Suppressor macrophage treated with lipopolysaccharide for 4 hours (primary cell): ENCODE results near the gene PAM16.

Experiments used
- DNase-seq: peaks from one replicate; pipeline ENCODE4 v3.0.0-alpha.2; 2020

Gene PAM16

DNA sequence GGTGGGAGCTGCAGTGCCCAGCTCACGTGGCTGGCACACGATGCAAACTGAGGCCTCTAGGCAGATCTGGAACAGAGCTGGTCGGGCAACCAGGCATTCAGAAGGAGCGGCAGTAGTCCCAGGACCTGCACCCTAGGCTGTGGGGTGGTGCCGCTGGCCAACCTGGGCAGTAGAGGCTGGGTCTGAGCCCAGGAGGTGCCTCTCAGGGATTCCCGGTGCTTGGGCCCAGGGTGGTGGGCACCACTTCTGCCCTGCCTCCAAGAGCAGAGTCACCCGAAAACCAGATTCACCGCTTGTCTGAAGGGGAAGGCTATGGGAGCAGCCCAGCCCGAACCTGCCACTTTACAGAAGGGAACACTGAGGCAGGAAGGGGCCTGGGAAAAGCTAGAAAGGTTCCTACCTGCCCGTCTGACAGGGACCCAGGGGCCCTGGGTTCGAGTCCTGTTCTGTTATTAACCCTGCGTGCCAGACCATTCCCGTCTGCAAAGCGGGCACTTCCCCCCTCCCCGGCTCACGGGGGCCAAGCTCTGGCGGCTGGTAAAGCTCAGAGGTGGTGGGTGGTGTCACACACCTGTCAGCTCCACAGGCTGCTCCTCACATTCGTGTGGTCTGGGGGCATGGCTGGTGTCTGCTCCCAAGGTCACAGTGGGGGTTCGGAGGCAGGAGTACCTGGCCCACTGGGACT, 18.4 kb downstream of the PAM16 start:
- DNase-seq = no peak

DNA sequence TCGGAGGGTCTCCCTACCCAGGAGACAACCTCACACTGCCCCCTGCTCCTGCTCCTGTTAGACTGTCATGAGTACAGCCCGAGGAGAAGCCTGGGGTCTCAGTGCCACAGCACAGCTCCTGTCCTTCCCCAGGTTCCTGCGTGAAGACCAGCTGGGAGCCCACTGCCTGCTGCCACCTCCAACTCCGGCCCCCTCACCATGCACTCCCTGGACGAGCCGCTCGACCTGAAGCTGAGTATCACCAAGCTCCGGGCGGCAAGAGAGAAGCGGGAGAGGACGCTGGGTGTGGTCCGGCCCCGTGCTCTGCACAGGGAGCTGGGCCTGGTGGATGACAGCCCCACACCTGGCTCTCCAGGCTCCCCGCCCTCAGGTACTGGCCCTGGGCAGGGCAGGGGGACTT, 19.0 kb downstream of the PAM16 start:
- no peak for DNase-seq

- peak; percentile 85 for DNase-seq
Observed at GRCh38 chr16:4330277-4330874, 20.7 kb downstream of the PAM16 start.

- no peak for DNase-seq
Observed at GRCh38 chr16:4328782-4329775, 22.0 kb downstream of the PAM16 start.

DNA sequence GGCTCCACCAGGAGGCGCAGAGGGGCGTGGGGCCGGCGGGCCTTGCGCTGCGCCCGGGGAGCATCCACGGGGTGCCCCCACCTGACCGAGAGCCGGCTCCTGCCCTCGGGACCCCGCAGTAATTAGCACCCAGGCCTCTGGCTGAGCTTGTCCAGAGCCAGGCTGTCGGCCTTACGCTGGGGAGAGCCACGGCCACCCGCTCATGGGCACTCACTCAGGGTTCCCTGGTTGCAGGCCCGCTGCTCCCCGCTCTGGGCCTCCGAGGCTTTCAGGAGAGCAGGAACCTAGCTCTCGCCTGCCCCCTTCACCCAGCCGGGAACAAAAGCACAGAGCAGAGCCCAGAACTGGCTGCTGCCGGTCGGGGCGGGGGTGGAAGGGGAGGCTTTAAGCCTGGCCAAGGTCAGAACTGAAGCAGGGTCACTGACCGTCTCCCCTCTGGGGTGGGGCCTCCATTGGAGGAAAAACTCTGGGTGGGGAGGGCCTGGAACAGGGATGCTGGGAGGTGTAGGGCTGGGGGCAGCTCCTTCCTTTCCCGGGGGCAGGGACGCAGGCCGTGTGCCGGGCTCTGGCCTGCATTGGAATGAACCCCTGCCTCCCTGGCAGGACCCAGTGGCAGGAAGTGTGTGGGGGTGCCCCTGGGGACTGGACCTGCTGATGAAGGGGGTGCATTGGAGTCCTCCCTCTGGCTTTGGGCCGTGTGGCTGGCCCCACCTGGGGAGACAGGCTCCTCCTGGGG, 22.9 kb downstream of the PAM16 start:
- DNase-seq = peak; percentile 74

DNA sequence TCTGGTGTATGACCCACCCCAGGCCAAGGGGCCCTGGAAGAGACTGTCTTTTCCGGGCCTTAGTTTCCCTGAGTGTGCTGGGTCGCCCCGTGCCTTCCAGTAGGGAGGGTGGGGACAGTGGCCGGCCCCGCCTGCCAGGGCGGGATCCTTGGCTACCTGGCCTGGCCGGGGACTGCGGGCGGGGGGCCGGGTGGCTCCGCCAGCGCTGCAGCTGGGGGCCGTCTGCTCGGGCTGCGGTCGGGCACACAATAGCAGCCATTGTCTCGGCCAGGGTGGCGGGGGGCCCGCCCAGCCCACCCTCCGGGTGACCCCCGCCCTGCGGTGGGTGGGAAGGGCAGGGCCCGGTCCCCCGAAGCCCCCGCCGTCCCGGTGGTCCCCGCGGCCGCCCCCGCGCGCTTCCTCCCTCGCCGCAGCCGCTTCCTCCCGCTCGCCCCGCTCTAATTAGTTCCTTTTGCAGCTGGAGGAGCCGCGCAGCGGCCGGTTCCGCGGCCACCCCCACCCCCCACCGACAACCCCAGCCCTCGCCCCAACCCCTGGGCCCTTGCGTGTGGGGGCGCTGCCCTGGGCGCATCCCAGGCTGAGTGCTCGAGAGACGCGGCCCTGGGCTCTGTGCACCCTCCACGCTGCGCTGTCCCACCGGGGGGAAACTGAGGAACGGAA, 23.6 kb downstream of the PAM16 start:
- peak; percentile 15 for DNase-seq

- DNase-seq = peak; percentile 85
Observed at GRCh38 chr16:4325253-4325758, 25.8 kb downstream of the PAM16 start.

- DNase-seq = no peak
Observed at GRCh38 chr16:4324492-4325252, 26.4 kb downstream of the PAM16 start.

GRCh38 chr16:4323845-4324488, 27.2 kb downstream of the PAM16 start:
- DNase-seq = no peak

GRCh38 chr16:4323071-4323844, 27.9 kb downstream of the PAM16 start:
- DNase-seq = no peak

DNA sequence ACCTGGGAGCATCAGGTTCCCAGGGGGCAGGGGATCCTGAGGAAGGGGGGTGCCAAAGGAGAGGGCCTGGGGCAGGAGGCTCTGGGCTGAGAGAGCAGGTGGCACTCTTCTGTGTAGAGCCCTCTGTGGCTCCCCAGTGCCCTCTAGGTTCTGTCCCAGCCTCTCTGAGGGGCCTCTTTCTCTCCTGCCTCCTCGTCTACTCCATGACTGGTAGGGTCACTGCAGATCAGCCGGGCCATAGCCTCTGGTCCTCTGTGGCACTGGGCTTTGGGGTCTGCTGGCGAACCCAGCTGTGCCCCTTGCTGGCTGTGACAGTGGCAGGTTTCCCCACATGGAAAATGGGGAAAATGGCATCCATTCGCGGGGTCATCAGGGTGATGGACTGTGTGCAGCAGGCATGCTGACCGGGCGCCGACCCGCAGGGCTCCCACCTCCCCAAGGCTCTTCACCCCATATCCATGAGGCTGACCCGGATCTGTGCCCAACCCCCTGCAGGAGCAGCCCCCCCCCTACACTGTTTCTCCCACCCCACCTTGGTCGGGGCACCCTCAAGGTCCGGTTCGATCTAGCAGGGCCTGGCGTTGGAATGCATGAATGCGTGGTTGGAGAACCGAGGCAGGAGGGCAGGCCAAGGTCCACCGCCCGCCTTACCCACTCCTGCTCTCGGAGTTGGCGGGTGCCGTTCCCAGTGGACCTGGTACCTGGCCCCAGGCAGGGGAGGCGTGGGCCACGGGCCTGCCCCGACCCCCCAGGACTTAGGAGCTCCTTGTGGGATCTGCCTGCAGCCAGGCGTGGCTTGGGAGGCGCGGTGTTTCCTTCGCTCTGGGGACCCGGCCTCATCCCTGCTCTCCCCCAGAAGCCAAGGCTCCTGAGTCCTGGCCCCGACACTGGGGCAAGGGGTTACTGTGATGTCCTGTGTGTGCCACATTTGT, 28.7 kb downstream of the PAM16 start:
- DNase-seq = no peak

GRCh38 chr16:4321286-4322120, 29.6 kb downstream of the PAM16 start:
- DNase-seq = no peak

DNA sequence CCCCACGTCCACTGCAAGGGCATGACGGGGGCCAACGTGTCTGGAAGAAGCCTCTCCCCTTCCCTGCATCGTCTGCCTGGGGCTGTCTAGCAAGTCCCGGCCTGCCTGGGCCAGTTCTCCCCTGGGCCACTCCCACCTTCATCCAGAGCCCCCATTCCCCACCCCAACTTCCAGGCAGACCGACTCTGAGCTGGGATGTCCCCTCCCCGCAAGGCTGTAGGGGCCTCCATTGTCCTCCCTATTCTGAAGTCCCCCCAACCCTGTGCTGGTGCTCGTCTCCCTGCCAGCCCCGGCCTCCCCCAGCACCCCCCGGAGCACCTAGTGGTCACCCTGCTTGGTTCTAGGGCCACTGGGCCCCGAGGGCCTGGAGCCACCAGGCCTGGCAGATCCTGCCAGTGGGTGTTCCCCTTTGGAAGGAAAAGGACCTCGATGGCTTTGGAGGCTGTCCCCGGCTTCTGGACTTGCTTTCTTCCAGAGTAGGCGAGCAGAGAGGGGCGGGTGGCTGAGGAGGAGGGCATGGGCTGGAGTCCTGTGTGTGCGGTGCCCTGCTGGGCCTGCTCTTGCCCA, 30.5 kb downstream of the PAM16 start:
- no peak for DNase-seq

GRCh38 chr16:4319454-4320421, 31.4 kb downstream of the PAM16 start:
- DNase-seq = no peak

GRCh38 chr16:4318967-4319366, 32.2 kb downstream of the PAM16 start:
- DNase-seq = no peak

GRCh38 chr16:4318451-4318910, 32.6 kb downstream of the PAM16 start:
- DNase-seq = no peak
